SK-MEL-5 (cell line): ENCODE measurements around the gene TMEM192. TPM values are rescaled to one million over a fixed set of nuclear protein-coding genes. Genes with fewer than 3 reads are reported as not detected.
"Not testable (repeated sequence)": the region's sequence is repeated elsewhere in the genome, so short reads cannot be mapped to it uniquely, and the experiment has no call there.

Experiments used
- DNase-seq: peaks from one replicate; pipeline ENCODE4 v3.0.0-alpha.2; 2016; ENCODE audit warnings: low read depth, low spot score
- in situ Hi-C: cut with HindIII; loops from 2 replicates; pipeline ENCODE4 v1.10.0; 2016; ENCODE audit warnings: low sequenced_read_pairs, high pct_unique_total_duplicates, low pct_unique_long_range_greater_than_20kb
- polyA plus RNA-seq, 2 experiments: library from polyadenylated mRNA; depleted of rRNA; stranded (reverse); fragments of >200 nt; gene quantifications; 2 replicates each; pipeline ENCODE4 v1.2.3, GENCODE V29; 2015
- total RNA-seq: library from RNA; depleted of rRNA; stranded (reverse); fragments of >200 nt; shearing (Covaris generic); gene quantifications from 2 replicates; pipeline ENCODE4 v1.2.3, GENCODE V29; 2014; rRNA removed

TMEM192 gene
- 56.9 and 57.9 TPM in 2 replicates for total RNA-seq
- polyA plus RNA-seq (2015; cell fraction: cytosol; rRNA removed) = 39.6 and 45.3 TPM in 2 replicates
- 7.9 and 12.2 TPM in 2 replicates for polyA plus RNA-seq (2015; cell fraction: nucleus; rRNA removed)

GRCh38 chr4:165112368-165113121 lies at the start of gene TMEM192:
TSS of gene TMEM192 (minus strand) at chr4:165112860. CDS start at chr4:165112773, 87 bp downstream.
- in situ Hi-C loops = no loop called here
- peak; percentile 93 for DNase-seq

GRCh38 chr4:165158762-165159161 lies 46.1 kb upstream of the TMEM192 start:
- in situ Hi-C loops = no loop called here
- no peak for DNase-seq

GRCh38 chr4:165156906-165157305 lies 44.2 kb upstream of the TMEM192 start:
- DNase-seq = no peak
- in situ Hi-C loops = no loop called here

GRCh38 chr4:165154482-165154881 lies 41.8 kb upstream of the TMEM192 start:
- DNase-seq = no peak
- in situ Hi-C loops = no loop called here

- DNase-seq = no peak
- in situ Hi-C loops = no loop called here
Measured at GRCh38 chr4:165152527-165152926, 39.9 kb upstream of the TMEM192 start.

GRCh38 chr4:165151734-165152133 lies 39.1 kb upstream of the TMEM192 start:
- in situ Hi-C loops = no loop called here
- DNase-seq = no peak

GRCh38 chr4:165150545-165150944 lies 37.9 kb upstream of the TMEM192 start:
- DNase-seq = no peak
- in situ Hi-C loops = no loop called here

GRCh38 chr4:165138843-165139242 lies 26.2 kb upstream of the TMEM192 start:
- in situ Hi-C loops = loop anchor here (10.0 kb wide), 1 partner anchor 326 kb away; no protein-coding TSS in a partner anchor
- DNase-seq = no peak

GRCh38 chr4:165137205-165137604 lies 24.5 kb upstream of the TMEM192 start:
- DNase-seq = no peak
- in situ Hi-C loops = loop anchor here (10.0 kb wide), 1 partner anchor 328 kb away; no protein-coding TSS in a partner anchor

- no peak for DNase-seq
- in situ Hi-C loops = loop anchor here (10.0 kb wide), 1 partner anchor 328 kb away; no protein-coding TSS in a partner anchor
Measured at GRCh38 chr4:165136529-165136928, 23.9 kb upstream of the TMEM192 start.

GRCh38 chr4:165133150-165133549 lies 20.5 kb upstream of the TMEM192 start:
- in situ Hi-C loops = loop anchor here (10.0 kb wide), 1 partner anchor 332 kb away; no protein-coding TSS in a partner anchor
- DNase-seq = no peak

- in situ Hi-C loops = loop anchor here (10.0 kb wide), 1 partner anchor 333 kb away; no protein-coding TSS in a partner anchor
- peak; percentile 79 for DNase-seq
Measured at GRCh38 chr4:165131247-165131832, 18.7 kb upstream of the TMEM192 start.

GRCh38 chr4:165129924-165130323 lies 17.3 kb upstream of the TMEM192 start:
- DNase-seq = no peak
- in situ Hi-C loops = loop anchor here (10.0 kb wide), 1 partner anchor 335 kb away; no protein-coding TSS in a partner anchor

- in situ Hi-C loops, DNase-seq: not testable (repeated sequence)
Measured at GRCh38 chr4:165125869-165126499, 13.3 kb upstream of the TMEM192 start.

GRCh38 chr4:165124488-165124887 lies 11.8 kb upstream of the TMEM192 start:
- in situ Hi-C loops = no loop called here
- DNase-seq = peak; percentile 30

GRCh38 chr4:165118256-165118909 lies 5.7 kb upstream of the TMEM192 start:
- DNase-seq = no peak
- in situ Hi-C loops = no loop called here

- no peak for DNase-seq
- in situ Hi-C loops = no loop called here
Measured at GRCh38 chr4:165115301-165115700, 2.6 kb upstream of the TMEM192 start.
